ENCODE data around the gene SUPT3H. TPM values are rescaled to one million over a fixed set of nuclear protein-coding genes. Genes with fewer than 3 reads are reported as not detected.

Gene SUPT3H
- polyA plus RNA-seq, 1 donor (not counting 4 experiments of a cell fraction or from before 2014, with no cell fraction given) = 7.6 TPM

GRCh38 chr6:45001663-45002062 is 376.1 kb downstream of the SUPT3H start:
- no peaks in the 10 kb centered on the region for H3K9me3 ChIP-seq (ENCODE audit: control insufficient read depth, low read depth, low read length)
- H3K27ac ChIP-seq (ENCODE audit: control insufficient read depth, insufficient read depth, low read length) = no peak overlapping the region
- H3K4me2 ChIP-seq (ENCODE audit: control insufficient read depth, extremely low read depth, insufficient read depth, low read depth, low read length) = no peak overlapping the region
- H2AFZ ChIP-seq (ENCODE audit: control insufficient read depth, low read length) = no peak overlapping the region
- FAIRE-seq = no peak
- dilution Hi-C loops (cut with MboI; ENCODE audit: extremely low pct_ligation_motif_present, low sequenced_read_pairs) = no loop called here
- no peak for DNase-seq (ENCODE audit: low read depth, low spot score)
- H3K9ac ChIP-seq (ENCODE audit: control insufficient read depth, extremely low read depth, insufficient read depth, low read length) = no peak overlapping the region
- TF ChIP-seq CTCF (optimal IDR thresholded peaks at IDR 0.05 in 1 of 3, IDR thresholded peaks at IDR 0.05 in 1 of 3, conservative IDR thresholded peaks at IDR 0.05 in 1 of 3; ENCODE audit: extremely low read depth in 1 of 3, insufficient read depth in 2 of 3, low read length in 3 of 3) (no peak), EZH2 (IDR thresholded peaks at IDR 0.05; ENCODE audit: low read length) (no peak)
- H4K20me1 ChIP-seq (ENCODE audit: control insufficient read depth, extremely low read depth, insufficient read depth, low read length) = no peaks in the 10 kb centered on the region
- no peak overlapping the region for H3K4me3 ChIP-seq (ENCODE audit: control insufficient read depth in 2 of 3, extremely low read depth in 1 of 3, insufficient read depth in 2 of 3, low read depth in 1 of 3, low read length in 3 of 3)
- no peaks in the 10 kb centered on the region for H3K9me1 ChIP-seq (ENCODE audit: control insufficient read depth, extremely low read depth, insufficient read depth, low read length)
- H3K4me1 ChIP-seq (ENCODE audit: control insufficient read depth, extremely low read depth, insufficient read depth, low read length) = no peaks in the 10 kb centered on the region
- no peaks in the 10 kb centered on the region for H3K36me3 ChIP-seq (ENCODE audit: control insufficient read depth in 2 of 2, extremely low read depth in 1 of 2, insufficient read depth in 2 of 2, low read length in 2 of 2)
- H3K79me2 ChIP-seq (ENCODE audit: control insufficient read depth, insufficient read depth, low read length) = no peaks in the 10 kb centered on the region
- no peaks in the 10 kb centered on the region for H3K27me3 ChIP-seq (ENCODE audit: control insufficient read depth, extremely low read depth, insufficient read depth, low read length)

- H3K9me3 ChIP-seq (ENCODE audit: control insufficient read depth, low read depth, low read length) = no peaks in the 10 kb centered on the region
- H3K36me3 ChIP-seq (ENCODE audit: control insufficient read depth in 2 of 2, extremely low read depth in 1 of 2, insufficient read depth in 2 of 2, low read length in 2 of 2) = no peaks in the 10 kb centered on the region
- H3K9ac ChIP-seq (ENCODE audit: control insufficient read depth, extremely low read depth, insufficient read depth, low read length) = no peak overlapping the region
- H3K4me1 ChIP-seq (ENCODE audit: control insufficient read depth, extremely low read depth, insufficient read depth, low read length) = no peaks in the 10 kb centered on the region
- H4K20me1 ChIP-seq (ENCODE audit: control insufficient read depth, extremely low read depth, insufficient read depth, low read length) = no peaks in the 10 kb centered on the region
- dilution Hi-C loops (cut with MboI; ENCODE audit: extremely low pct_ligation_motif_present, low sequenced_read_pairs) = no loop called here
- H3K27me3 ChIP-seq (ENCODE audit: control insufficient read depth, extremely low read depth, insufficient read depth, low read length) = no peaks in the 10 kb centered on the region
- H3K27ac ChIP-seq (ENCODE audit: control insufficient read depth, insufficient read depth, low read length) = no peak overlapping the region
- H2AFZ ChIP-seq (ENCODE audit: control insufficient read depth, low read length) = no peak overlapping the region
- TF ChIP-seq CTCF (optimal IDR thresholded peaks at IDR 0.05 in 1 of 3, IDR thresholded peaks at IDR 0.05 in 1 of 3, conservative IDR thresholded peaks at IDR 0.05 in 1 of 3; ENCODE audit: extremely low read depth in 1 of 3, insufficient read depth in 2 of 3, low read length in 3 of 3) (no peak), EZH2 (IDR thresholded peaks at IDR 0.05; ENCODE audit: low read length) (no peak)
- no peaks in the 10 kb centered on the region for H3K79me2 ChIP-seq (ENCODE audit: control insufficient read depth, insufficient read depth, low read length)
- DNase-seq (ENCODE audit: low read depth, low spot score) (no peak), FAIRE-seq (no peak)
- H3K9me1 ChIP-seq (ENCODE audit: control insufficient read depth, extremely low read depth, insufficient read depth, low read length) = no peaks in the 10 kb centered on the region
- H3K4me2 ChIP-seq (ENCODE audit: control insufficient read depth, extremely low read depth, insufficient read depth, low read depth, low read length) = no peak overlapping the region
- H3K4me3 ChIP-seq (ENCODE audit: control insufficient read depth in 2 of 3, extremely low read depth in 1 of 3, insufficient read depth in 2 of 3, low read depth in 1 of 3, low read length in 3 of 3) = no peak overlapping the region
Measured at GRCh38 chr6:45000833-45001232, 376.9 kb downstream of the SUPT3H start.
